HepG2 (cell line): ENCODE data around the gene KTI12.

ENCODE experiments used
- ATF4 ChIP-seq, 2 experiments: fragments of 450-650 bp in 1 of 2; sonication (generic) in 1 of 2; formaldehyde crosslinking; IDR thresholded peaks; 2 replicates each; pipeline versions ENCODE4 v1.5.0 to v1.8.0; 2020 to 2022; ENCODE audit warnings: mild to moderate bottlenecking in 1 of 2, missing genetic modification reagents in 1 of 2
- CTCF ChIP-seq: sonication (generic); formaldehyde crosslinking; IDR thresholded peaks from 2 replicates; pipeline ENCODE4 v1.5.0; 2020; ENCODE audit warnings: mild to moderate bottlenecking, missing genetic modification reagents, moderate library complexity
- DDIT3 ChIP-seq: sonication (generic); formaldehyde crosslinking; IDR thresholded peaks from 2 replicates; pipeline ENCODE4 v1.4.0; 2020; ENCODE audit warnings: mild to moderate bottlenecking, missing genetic modification reagents
- HDAC6 ChIP-seq: fragments of 200-600 bp; sonication (generic); IDR thresholded peaks from 2 replicates; pipeline ENCODE4 v1.7.0; 2017; ENCODE audit warnings: mild to moderate bottlenecking, antibody characterized with exemption, low read length, low read depth
- JARID2 ChIP-seq: sonication (generic); formaldehyde crosslinking; IDR thresholded peaks from 2 replicates; pipeline ENCODE4 v1.8.1; 2023; ENCODE audit warnings: missing genetic modification reagents, inconsistent platforms; ENCODE audit not compliant: insufficient replicate concordance
- JDP2 ChIP-seq: sonication (generic); formaldehyde crosslinking; IDR thresholded peaks from 2 replicates; pipeline ENCODE4 v1.8.1; 2022; ENCODE audit warnings: missing genetic modification reagents, borderline replicate concordance
- PAX8 ChIP-seq: sonication (generic); formaldehyde crosslinking; IDR thresholded peaks from 2 replicates; pipeline ENCODE4 v1.8.0; 2022; ENCODE audit warnings: mild to moderate bottlenecking, missing genetic modification reagents, borderline replicate concordance
- PBX3 ChIP-seq: sonication (generic); formaldehyde crosslinking; IDR thresholded peaks from 2 replicates; pipeline ENCODE4 v1.8.1; 2023; ENCODE audit warnings: missing genetic modification reagents, inconsistent platforms, borderline replicate concordance
- PRDM10 ChIP-seq: sonication (generic); formaldehyde crosslinking; IDR thresholded peaks from 2 replicates; pipeline ENCODE4 v1.4.0; 2020; ENCODE audit warnings: low read depth, missing genetic modification reagents
- YY1 ChIP-seq: IDR thresholded peaks from 2 replicates; pipeline ENCODE4 v1.6.1; 2011; ENCODE audit warnings: low read length, low read depth, moderate library complexity, mild to moderate bottlenecking; ENCODE audit not compliant: insufficient read depth, insufficient replicate concordance
- ZNF333 ChIP-seq: sonication (generic); formaldehyde crosslinking; IDR thresholded peaks from 2 replicates; pipeline ENCODE4 v1.4.0; 2020; ENCODE audit warnings: mild to moderate bottlenecking, missing genetic modification reagents, borderline replicate concordance
- ZNF878 ChIP-seq: sonication (generic); formaldehyde crosslinking; IDR thresholded peaks from 2 replicates; pipeline ENCODE4 v1.8.1; 2023; ENCODE audit warnings: mild to moderate bottlenecking, missing genetic modification reagents, moderate library complexity

- TF ChIP-seq PRDM10 (CRISPR knock-in tag), result no peak
- no peak for TF ChIP-seq PAX8
- no peak for TF ChIP-seq PBX3 (CRISPR knock-in tag)
- no peak for TF ChIP-seq YY1
- no peak for TF ChIP-seq ZNF878 (CRISPR knock-in tag)
- TF ChIP-seq JARID2, result no peak
- no peak for TF ChIP-seq HDAC6
- no peak for TF ChIP-seq JDP2
- no peak for TF ChIP-seq ATF4 (CRISPR knock-in tag; IDR thresholded peaks at IDR 0.05)
- TF ChIP-seq CTCF (CRISPR knock-in tag), result no peak
- no peak for TF ChIP-seq ZNF333 (CRISPR knock-in tag)
- no peak for TF ChIP-seq DDIT3 (CRISPR knock-in tag)
These were observed 23.3 kb upstream of the KTI12 start for GRCh38 chr1:52056937-52057231.
